ENCODE results near the gene CCDC171. TPM values are rescaled to one million over a fixed set of nuclear protein-coding genes. Genes with fewer than 3 reads are reported as not detected.

CCDC171 gene
- total RNA-seq, 1 donor from 2014 or later: 2.9 TPM

- Histone ChIP-seq H3K4me3 (no peak overlapping the region), H3K4me1 (no peaks in the 10 kb centered on the region), H3K27ac (no peak overlapping the region), H3K9me3 (no peaks in the 10 kb centered on the region), H3K36me3 (no peaks in the 10 kb centered on the region), H3K27me3 (ENCODE audit: low read depth) (no peaks in the 10 kb centered on the region)
- TF ChIP-seq, protein P1, sequence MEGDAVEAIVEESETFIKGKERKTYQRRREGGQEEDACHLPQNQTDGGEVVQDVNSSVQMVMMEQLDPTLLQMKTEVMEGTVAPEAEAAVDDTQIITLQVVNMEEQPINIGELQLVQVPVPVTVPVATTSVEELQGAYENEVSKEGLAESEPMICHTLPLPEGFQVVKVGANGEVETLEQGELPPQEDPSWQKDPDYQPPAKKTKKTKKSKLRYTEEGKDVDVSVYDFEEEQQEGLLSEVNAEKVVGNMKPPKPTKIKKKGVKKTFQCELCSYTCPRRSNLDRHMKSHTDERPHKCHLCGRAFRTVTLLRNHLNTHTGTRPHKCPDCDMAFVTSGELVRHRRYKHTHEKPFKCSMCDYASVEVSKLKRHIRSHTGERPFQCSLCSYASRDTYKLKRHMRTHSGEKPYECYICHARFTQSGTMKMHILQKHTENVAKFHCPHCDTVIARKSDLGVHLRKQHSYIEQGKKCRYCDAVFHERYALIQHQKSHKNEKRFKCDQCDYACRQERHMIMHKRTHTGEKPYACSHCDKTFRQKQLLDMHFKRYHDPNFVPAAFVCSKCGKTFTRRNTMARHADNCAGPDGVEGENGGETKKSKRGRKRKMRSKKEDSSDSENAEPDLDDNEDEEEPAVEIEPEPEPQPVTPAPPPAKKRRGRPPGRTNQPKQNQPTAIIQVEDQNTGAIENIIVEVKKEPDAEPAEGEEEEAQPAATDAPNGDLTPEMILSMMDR (IDR thresholded peaks at IDR 0.05): no peak
- DNase-seq (no peak), ATAC-seq (no peak)
- intact Hi-C loops (cut with DNase I): no loop called here
These were observed 450.0 kb downstream of the CCDC171 start for GRCh38 chr9:16002816-16003215.

DNA sequence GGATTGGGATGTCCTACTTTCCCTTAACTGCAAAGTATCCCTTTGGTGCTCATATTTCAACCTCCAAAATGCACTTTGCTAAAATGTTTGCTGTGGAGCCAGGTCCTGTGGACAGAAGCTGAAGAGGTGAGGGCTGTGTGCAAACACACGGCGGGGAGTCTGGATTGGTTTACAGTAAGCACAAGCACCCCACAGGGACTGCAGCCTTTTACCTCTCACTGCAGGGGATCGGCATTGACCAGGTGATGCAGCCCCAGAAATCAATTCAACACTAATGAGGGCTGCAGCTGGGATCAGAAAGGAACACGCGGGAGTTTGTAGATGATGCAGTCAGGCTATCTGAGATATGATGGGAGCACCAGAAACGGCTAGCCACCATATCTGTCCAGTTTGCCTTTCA, 450.9 kb downstream of the CCDC171 start:
- H3K4me3 ChIP-seq: no peak overlapping the region
- TF ChIP-seq, protein P1 (IDR thresholded peaks at IDR 0.05): no peak

GRCh38 chr9:16004613-16005012, 451.8 kb downstream of the CCDC171 start:
- DNase-seq (no peak), ATAC-seq (no peak)
- H3K27ac ChIP-seq: no peak overlapping the region
- intact Hi-C loops (cut with DNase I): no loop called here
- H3K4me1 ChIP-seq: no peaks in the 10 kb centered on the region
- H3K27me3 ChIP-seq (ENCODE audit: low read depth): no peaks in the 10 kb centered on the region
- H3K36me3 ChIP-seq: no peaks in the 10 kb centered on the region
- no peaks in the 10 kb centered on the region for H3K9me3 ChIP-seq
- no peak overlapping the region for H3K4me3 ChIP-seq
- TF ChIP-seq, protein P1 (IDR thresholded peaks at IDR 0.05): no peak

More for the DNA sequence above, 450.9 kb downstream of the CCDC171 start:
- no peaks in the 10 kb centered on the region for H3K36me3 ChIP-seq
- ATAC-seq (no peak), DNase-seq (no peak)
- H3K27me3 ChIP-seq (ENCODE audit: low read depth): no peaks in the 10 kb centered on the region
- H3K27ac ChIP-seq: no peak overlapping the region
- H3K9me3 ChIP-seq: no peaks in the 10 kb centered on the region
- intact Hi-C loops (cut with DNase I): no loop called here
- H3K4me1 ChIP-seq: no peaks in the 10 kb centered on the region

- Histone ChIP-seq H3K4me1 (no peaks in the 10 kb centered on the region), H3K9me3 (no peaks in the 10 kb centered on the region), H3K27me3 (ENCODE audit: low read depth) (no peaks in the 10 kb centered on the region), H3K4me3 (no peak overlapping the region), H3K36me3 (no peaks in the 10 kb centered on the region), H3K27ac (no peak overlapping the region)
- intact Hi-C loops (cut with DNase I): no loop called here
- no peak for ATAC-seq
- TF ChIP-seq, protein P1 (IDR thresholded peaks at IDR 0.05): no peak
- no peak for DNase-seq
These were observed 457.4 kb downstream of the CCDC171 start for GRCh38 chr9:16010221-16010620.

DNA sequence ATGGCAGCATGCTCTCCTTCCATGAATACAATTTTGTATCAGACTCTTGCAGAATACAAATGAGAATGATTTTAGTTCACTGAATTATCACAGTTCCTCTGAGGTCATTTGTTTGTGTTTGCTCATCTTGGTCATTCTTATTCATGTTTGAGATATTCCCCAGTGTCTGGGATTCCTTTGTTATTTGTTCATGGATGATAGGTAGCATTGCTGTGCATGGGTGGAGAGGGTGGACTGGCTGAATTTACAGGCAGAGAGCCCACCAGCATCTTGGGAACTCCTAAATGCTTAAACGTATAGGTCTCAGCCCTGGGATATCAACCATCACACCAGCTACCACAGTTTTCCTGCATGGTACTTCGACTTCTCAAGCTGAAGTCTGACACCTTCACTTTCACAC, 459.8 kb downstream of the CCDC171 start:
- no peaks in the 10 kb centered on the region for H3K27me3 ChIP-seq (ENCODE audit: low read depth)
- DNase-seq: no peak
- H3K4me1 ChIP-seq: no peaks in the 10 kb centered on the region
- TF ChIP-seq, protein P1 (IDR thresholded peaks at IDR 0.05): no peak
- no peak overlapping the region for H3K27ac ChIP-seq
- no peak for ATAC-seq
- H3K9me3 ChIP-seq: peaks cover 3% of the 10 kb centered on the region
- H3K36me3 ChIP-seq: no peaks in the 10 kb centered on the region
- intact Hi-C loops (cut with DNase I): no loop called here
- H3K4me3 ChIP-seq: no peak overlapping the region

- Histone ChIP-seq H3K9me3 (peaks cover 10% of the 10 kb centered on the region), H3K27ac (no peak overlapping the region), H3K36me3 (no peaks in the 10 kb centered on the region), H3K4me1 (no peaks in the 10 kb centered on the region), H3K4me3 (no peak overlapping the region), H3K27me3 (ENCODE audit: low read depth) (no peaks in the 10 kb centered on the region)
- intact Hi-C loops (cut with DNase I): no loop called here
- no peak for DNase-seq
- TF ChIP-seq, protein P1 (IDR thresholded peaks at IDR 0.05): no peak
- ATAC-seq: no peak
These were observed 460.5 kb downstream of the CCDC171 start for GRCh38 chr9:16013366-16013765.
